ENCODE measurements around the gene DDX49. TPM values are rescaled to one million over a fixed set of nuclear protein-coding genes. Genes with fewer than 3 reads are reported as not detected.

Gene DDX49
- total RNA-seq, 1 experiment from 2014 or later, result 68.8 TPM

GRCh38 chr19:18886972-18887371 lies 32.5 kb upstream of the DDX49 start:
- intact Hi-C loops (cut with micrococcal nuclease; ENCODE audit: unreplicated experiment), result no loop called here
- TF ChIP-seq EZH2 (IDR thresholded peaks at IDR 0.05; ENCODE audit: borderline replicate concordance, low read depth, low read length, poor library complexity, severe bottlenecking) (no peak), CTCF (conservative IDR thresholded peaks at IDR 0.05; ENCODE audit: low read depth, low read length) (no peak)
- no peak overlapping the region for H3K4me3 ChIP-seq (ENCODE audit: low read depth, low read length, poor library complexity, severe bottlenecking)
- H3K27me3 ChIP-seq (replicated peaks; ENCODE audit: insufficient read depth, low read depth, low read length, poor library complexity), result no peaks in the 10 kb centered on the region
- no peak for DNase-seq (ENCODE audit: low spot score)
- ChIA-PET CTCF (no interaction called here), POLR2A (ENCODE audit: low non-redundant PET) (no interaction called here)
- no peak overlapping the region for H3K27ac ChIP-seq (ENCODE audit: low read depth, low read length, poor library complexity, severe bottlenecking)
- no TSS peak for BruUV-seq (replicated peaks)
- no peaks in the 10 kb centered on the region for H3K36me3 ChIP-seq (ENCODE audit: insufficient read depth, low read length, poor library complexity, severe bottlenecking)
- no peaks in the 10 kb centered on the region for H3K9me3 ChIP-seq (ENCODE audit: low read depth, low read length, poor library complexity, severe bottlenecking)
- H3K4me1 ChIP-seq (ENCODE audit: insufficient read depth, low read length, poor library complexity, severe bottlenecking), result no peaks in the 10 kb centered on the region

GRCh38 chr19:18889949-18890745 lies 29.4 kb upstream of the DDX49 start:
- TF ChIP-seq CTCF (conservative IDR thresholded peaks at IDR 0.05; ENCODE audit: low read depth, low read length), result no peak
- TF ChIP-seq EZH2 (IDR thresholded peaks at IDR 0.05; ENCODE audit: borderline replicate concordance, low read depth, low read length, poor library complexity, severe bottlenecking), result no peak
- BruUV-seq (replicated peaks), result no TSS peak
- no peaks in the 10 kb centered on the region for H3K9me3 ChIP-seq (ENCODE audit: low read depth, low read length, poor library complexity, severe bottlenecking)
- intact Hi-C loops (cut with micrococcal nuclease; ENCODE audit: unreplicated experiment), result no loop called here
- H3K27ac ChIP-seq (ENCODE audit: low read depth, low read length, poor library complexity, severe bottlenecking), result no peak overlapping the region
- H3K27me3 ChIP-seq (replicated peaks; ENCODE audit: insufficient read depth, low read depth, low read length, poor library complexity), result no peaks in the 10 kb centered on the region
- peaks cover 10% of the 10 kb centered on the region for H3K4me1 ChIP-seq (ENCODE audit: insufficient read depth, low read length, poor library complexity, severe bottlenecking)
- CTCF ChIA-PET, result no interaction called here
- POLR2A ChIA-PET (ENCODE audit: low non-redundant PET), result no interaction called here
- H3K36me3 ChIP-seq (ENCODE audit: insufficient read depth, low read length, poor library complexity, severe bottlenecking), result no peaks in the 10 kb centered on the region
- H3K4me3 ChIP-seq (ENCODE audit: low read depth, low read length, poor library complexity, severe bottlenecking), result no peak overlapping the region
- DNase-seq (ENCODE audit: low spot score), result no peak

GRCh38 chr19:18893587-18894253 lies 25.8 kb upstream of the DDX49 start:
- H3K27ac ChIP-seq (ENCODE audit: low read depth, low read length, poor library complexity, severe bottlenecking), result no peak overlapping the region
- no TSS peak for BruUV-seq (replicated peaks)
- TF ChIP-seq EZH2 (IDR thresholded peaks at IDR 0.05; ENCODE audit: borderline replicate concordance, low read depth, low read length, poor library complexity, severe bottlenecking) (no peak), CTCF (conservative IDR thresholded peaks at IDR 0.05; ENCODE audit: low read depth, low read length) (no peak)
- intact Hi-C loops (cut with micrococcal nuclease; ENCODE audit: unreplicated experiment), result no loop called here
- no peak overlapping the region for H3K4me3 ChIP-seq (ENCODE audit: low read depth, low read length, poor library complexity, severe bottlenecking)
- H3K9me3 ChIP-seq (ENCODE audit: low read depth, low read length, poor library complexity, severe bottlenecking), result no peaks in the 10 kb centered on the region
- no peaks in the 10 kb centered on the region for H3K27me3 ChIP-seq (replicated peaks; ENCODE audit: insufficient read depth, low read depth, low read length, poor library complexity)
- ChIA-PET POLR2A (ENCODE audit: low non-redundant PET) (interaction anchor here (0.6 kb wide), 1 partner anchor 32 kb away, joined by 7 read pairs; no protein-coding TSS in a partner anchor), CTCF (interaction anchor here (0.5 kb wide), 1 partner anchor 170 kb away, joined by 3 read pairs; the partner anchor contains the start of gene SLC25A42)
- no peak for DNase-seq (ENCODE audit: low spot score)
- H3K4me1 ChIP-seq (ENCODE audit: insufficient read depth, low read length, poor library complexity, severe bottlenecking), result peaks cover 10% of the 10 kb centered on the region
- H3K36me3 ChIP-seq (ENCODE audit: insufficient read depth, low read length, poor library complexity, severe bottlenecking), result no peaks in the 10 kb centered on the region
